Ovary (tissue), 9 donors: ENCODE data around the gene SKA2. TPM values are rescaled to one million over a fixed set of nuclear protein-coding genes. Genes with fewer than 3 reads are reported as not detected.

Source experiments
- DNase-seq, 5 donors: peaks; one replicate each; pipeline ENCODE4 v3.0.0-alpha.2; 2019 to 2020
- H3K27ac ChIP-seq, 2 donors: fragments of 200-600 bp; one replicate each; pipeline versions ENCODE4 v1.5.1 to v1.8.0; 2019 to 2022
- H3K27me3 ChIP-seq: fragments of 200-600 bp; one replicate; pipeline ENCODE4 v1.8.0; 2022
- H3K36me3 ChIP-seq: fragments of 200-600 bp; sonication (generic); one replicate; pipeline ENCODE4 v1.5.1; 2019
- H3K4me1 ChIP-seq: one replicate; pipeline ENCODE4 v1.8.1; 2013; ENCODE audit warnings: mild to moderate bottlenecking, moderate library complexity; ENCODE audit not compliant: insufficient read depth
- H3K4me3 ChIP-seq: fragments of 200-600 bp; sonication (generic); one replicate; pipeline ENCODE4 v1.5.1; 2017
- H3K9me3 ChIP-seq, 2 donors: fragments of 200-600 bp in 1 of 2; sonication (generic) in 1 of 2; one replicate each; pipeline versions ENCODE4 v1.5.1 to v1.8.1; 2013 to 2019; ENCODE audit warnings: mild to moderate bottlenecking in 1 of 2, moderate library complexity in 1 of 2
- CTCF ChIP-seq, 3 donors: fragments of 450-650 bp in 2 of 3; fragments of 200-600 bp in 1 of 3; IDR thresholded peaks; one replicate each; pipeline versions ENCODE4 v1.5.1 to v1.8.0; 2016 to 2022; ENCODE audit warnings: antibody characterized with exemption in 3 of 3, mild to moderate bottlenecking in 1 of 3
- EP300 ChIP-seq: sonication (generic); formaldehyde crosslinking; IDR thresholded peaks from one replicate; pipeline ENCODE4 v1.6.1; 2017; ENCODE audit warnings: antibody characterized with exemption
- POLR2A ChIP-seq: fragments of 450-650 bp; IDR thresholded peaks from one replicate; pipeline ENCODE4 v1.6.1; 2017; ENCODE audit warnings: antibody characterized with exemption, mild to moderate bottlenecking, moderate library complexity
- WGBS, 3 donors: extraction: QIAGEN DNeasy Blood & Tissue Kit in 1 of 3; methylation state at CpG; one replicate each; pipeline versions ENCODE4 v1.1.5 to v1.1.7; 2013 to 2017; 5-methylcytosine and 5-hydroxymethylcytosine counted together
- intact Hi-C, 4 donors: fragments of 100-400 bp; cut with DNase I; formaldehyde crosslinking; loops; one replicate each; pipeline versions ENCODE4 v1.11.0 to v1.15.1; 2022 to 2023
- polyA plus RNA-seq, 2 donors: library from polyadenylated mRNA; stranded (reverse); fragments of 200-250 nt in 1 of 2; fragments of 350-450 nt in 1 of 2; fragmentation: Illumina TruSeq in 1 of 2; extraction: RNeasy Lipid Tissue Mini Kit (QIAGEN cat#74804) in 1 of 2; gene quantifications; one replicate each; pipeline ENCODE4 v1.2.3, GENCODE V29; 2013 to 2014
- total RNA-seq, 7 donors: library from RNA; depleted of rRNA in 2 of 7; stranded (reverse); fragments of >200 nt in 2 of 7; fragmentation: NEBNext Ultra II Directional in 3 of 7; extraction: Animal tissue kit (Norgen Biotek cat#: 25700) in 3 of 7; gene quantifications; one replicate each; pipeline versions ENCODE4 v1.1.0 to v1.2.4, GENCODE V29; 2016 to 2023
- donor health status: DM: no; HTN: no; CAD: no; lungs with moderate emphysema.
- donor health status: DM: no; HTN: no; CAD: no.
- donor health status: Bipolar disorder and iron deficiency.
- donor health status: DM: yes; HTN: yes; CAD: no.
- donor health status: DM: no; HTN: no; CAD: no.
- donor health status: DM: yes; HTN: yes; CAD: no.

The SKA2 gene
- total and polyA plus RNA-seq, 9 donors = 15.1 to 50.0 (median 25.5) TPM

- DNase-seq = no peak
- intact Hi-C loops = no loop called here
- Histone ChIP-seq H3K4me1 (no peaks in the 10 kb centered on the region), H3K4me3 (no peak overlapping the region), H3K36me3 (no peaks in the 10 kb centered on the region), H3K27me3 (no peaks in the 10 kb centered on the region), H3K27ac (no peak overlapping the region), H3K9me3 (no peaks in the 10 kb centered on the region)
- no peak for TF ChIP-seq EP300
- no peak for TF ChIP-seq POLR2A
- no peak for TF ChIP-seq CTCF (IDR thresholded peaks at IDR 0.05)
Observed at GRCh38 chr17:59074494-59074893, 80.5 kb downstream of the SKA2 start.

- TF ChIP-seq CTCF (IDR thresholded peaks at IDR 0.05) (no peak), EP300 (no peak), POLR2A (no peak)
- Histone ChIP-seq H3K4me1 (no peaks in the 10 kb centered on the region), H3K9me3 (no peaks in the 10 kb centered on the region), H3K27ac (no peak overlapping the region), H3K4me3 (no peak overlapping the region), H3K36me3 (no peaks in the 10 kb centered on the region), H3K27me3 (no peaks in the 10 kb centered on the region)
- intact Hi-C loops = no loop called here
- DNase-seq = no peak
- 100% methylated on average over 1 of the region's 1 CpG for WGBS, 3 donors
Observed at GRCh38 chr17:59073972-59074371, 81.0 kb downstream of the SKA2 start.

GRCh38 chr17:59069856-59070255 is 85.1 kb downstream of the SKA2 start:
- intact Hi-C loops = no loop called here
- H3K4me3 ChIP-seq = no peak overlapping the region
- H3K9me3 ChIP-seq = no peaks in the 10 kb centered on the region
- DNase-seq = no peak
- TF ChIP-seq POLR2A (no peak), EP300 (no peak), CTCF (IDR thresholded peaks at IDR 0.05) (no peak)
- H3K27ac ChIP-seq = no peak overlapping the region
- H3K36me3 ChIP-seq = no peaks in the 10 kb centered on the region
- H3K4me1 ChIP-seq = no peaks in the 10 kb centered on the region
- no peaks in the 10 kb centered on the region for H3K27me3 ChIP-seq
- WGBS, 3 donors = 94 to 100% (median 94%) methylated on average over 1 of the region's 1 CpG

GRCh38 chr17:59067756-59068155 is 87.2 kb downstream of the SKA2 start:
- Histone ChIP-seq H3K4me1 (no peaks in the 10 kb centered on the region), H3K4me3 (no peak overlapping the region), H3K9me3 (no peaks in the 10 kb centered on the region), H3K36me3 (no peaks in the 10 kb centered on the region), H3K27ac (no peak overlapping the region), H3K27me3 (no peaks in the 10 kb centered on the region)
- 95 to 99% (median 98%) methylated on average over 6 of the region's 6 CpGs for WGBS, 3 donors
- intact Hi-C loops = no loop called here
- DNase-seq = no peak
- TF ChIP-seq CTCF (IDR thresholded peaks at IDR 0.05) (no peak), EP300 (no peak), POLR2A (no peak)

- Histone ChIP-seq H3K4me3 (no peak overlapping the region), H3K27ac (no peak overlapping the region), H3K9me3 (no peaks in the 10 kb centered on the region), H3K36me3 (no peaks in the 10 kb centered on the region), H3K27me3 (no peaks in the 10 kb centered on the region), H3K4me1 (no peaks in the 10 kb centered on the region)
- intact Hi-C loops = no loop called here
- WGBS, 3 donors = 87 to 93% (median 91%) methylated on average over 2 of the region's 2 CpGs
- DNase-seq = no peak
- TF ChIP-seq EP300 (no peak), POLR2A (no peak), CTCF (IDR thresholded peaks at IDR 0.05) (no peak)
Observed at GRCh38 chr17:59067340-59067739, 87.6 kb downstream of the SKA2 start.
